NCI-H128 (cell line): ENCODE results near the gene MCM10.

ENCODE experiments used
- DNase-seq: peaks from one replicate; lab custom pipeline; 2025; ENCODE audit not compliant: unreplicated experiment; lab: John Stamatoyannopoulos, UW

Gene MCM10

GRCh38 chr10:13163859-13164258 is 2.5 kb downstream of the MCM10 start:
- no peak for DNase-seq

- no peak for DNase-seq
Observed at GRCh38 chr10:13165177-13165576, 3.8 kb downstream of the MCM10 start.

- DNase-seq = no peak
Observed at GRCh38 chr10:13167568-13167967, 6.2 kb downstream of the MCM10 start.

- no peak for DNase-seq
Observed at GRCh38 chr10:13168781-13169180, 7.4 kb downstream of the MCM10 start.

- no peak for DNase-seq
Observed at GRCh38 chr10:13173616-13174015, 12.3 kb downstream of the MCM10 start.

GRCh38 chr10:13180788-13181187 is 19.4 kb downstream of the MCM10 start:
- no peak for DNase-seq

- DNase-seq = no peak
Observed at GRCh38 chr10:13182424-13182823, 21.1 kb downstream of the MCM10 start.

GRCh38 chr10:13183625-13184024 is 22.3 kb downstream of the MCM10 start:
- no peak for DNase-seq

- no peak for DNase-seq
Observed at GRCh38 chr10:13184276-13184675, 22.9 kb downstream of the MCM10 start.

GRCh38 chr10:13184730-13185514 is 23.6 kb downstream of the MCM10 start:
- no peak for DNase-seq

- DNase-seq = no peak
Observed at GRCh38 chr10:13187135-13187534, 25.8 kb downstream of the MCM10 start.

GRCh38 chr10:13188593-13188992 is 27.2 kb downstream of the MCM10 start:
- DNase-seq = no peak

- no peak for DNase-seq
Observed at GRCh38 chr10:13189961-13190360, 28.6 kb downstream of the MCM10 start.

- DNase-seq = no peak
Observed at GRCh38 chr10:13190816-13191215, 29.5 kb downstream of the MCM10 start.

- no peak for DNase-seq
Observed at GRCh38 chr10:13191362-13191761, 30.0 kb downstream of the MCM10 start.

- DNase-seq = no peak
Observed at GRCh38 chr10:13193637-13194036, 32.3 kb downstream of the MCM10 start.

GRCh38 chr10:13195016-13195415 is 33.7 kb downstream of the MCM10 start:
- DNase-seq = no peak

- DNase-seq = no peak
Observed at GRCh38 chr10:13201132-13201531, 39.8 kb downstream of the MCM10 start.

- no peak for DNase-seq
Observed at GRCh38 chr10:13206091-13206490, 44.7 kb downstream of the MCM10 start.

GRCh38 chr10:13206546-13207443 is 45.4 kb downstream of the MCM10 start:
- DNase-seq = no peak

- no peak for DNase-seq
Observed at GRCh38 chr10:13213163-13213562, 51.8 kb downstream of the MCM10 start.

GRCh38 chr10:13218878-13219277 is 57.5 kb downstream of the MCM10 start:
- DNase-seq = no peak
